Mesenteric fat pad (tissue), 1 donor: Measurements from ENCODE around the gene ZFPM1. TPM values are rescaled to one million over a fixed set of nuclear protein-coding genes. Genes with fewer than 3 reads are reported as not detected.

Experiments used
- DNase-seq: peaks from one replicate; pipeline ENCODE4 v3.0.0-alpha.2; 2020; ENCODE audit warnings: low spot score
- total RNA-seq: library from RNA; stranded (reverse); fragmentation: NEBNext Ultra II Directional; extraction: Animal tissue kit (Norgen Biotek cat#: 25700); gene quantifications from one replicate; pipeline ENCODE4 v1.2.1, GENCODE V29; 2021
- donor health status: DM: yes; HTN: yes; CAD: no.

Gene ZFPM1
- total RNA-seq, 1 donor from 2014 or later = 4.8 TPM

- no peak for DNase-seq
These were observed 19.3 kb upstream of the ZFPM1 start for GRCh38 chr16:88433632-88434352.

GRCh38 chr16:88434353-88434690, 18.8 kb upstream of the ZFPM1 start:
- no peak for DNase-seq

GRCh38 chr16:88434746-88435145, 18.3 kb upstream of the ZFPM1 start:
- DNase-seq = no peak

DNA sequence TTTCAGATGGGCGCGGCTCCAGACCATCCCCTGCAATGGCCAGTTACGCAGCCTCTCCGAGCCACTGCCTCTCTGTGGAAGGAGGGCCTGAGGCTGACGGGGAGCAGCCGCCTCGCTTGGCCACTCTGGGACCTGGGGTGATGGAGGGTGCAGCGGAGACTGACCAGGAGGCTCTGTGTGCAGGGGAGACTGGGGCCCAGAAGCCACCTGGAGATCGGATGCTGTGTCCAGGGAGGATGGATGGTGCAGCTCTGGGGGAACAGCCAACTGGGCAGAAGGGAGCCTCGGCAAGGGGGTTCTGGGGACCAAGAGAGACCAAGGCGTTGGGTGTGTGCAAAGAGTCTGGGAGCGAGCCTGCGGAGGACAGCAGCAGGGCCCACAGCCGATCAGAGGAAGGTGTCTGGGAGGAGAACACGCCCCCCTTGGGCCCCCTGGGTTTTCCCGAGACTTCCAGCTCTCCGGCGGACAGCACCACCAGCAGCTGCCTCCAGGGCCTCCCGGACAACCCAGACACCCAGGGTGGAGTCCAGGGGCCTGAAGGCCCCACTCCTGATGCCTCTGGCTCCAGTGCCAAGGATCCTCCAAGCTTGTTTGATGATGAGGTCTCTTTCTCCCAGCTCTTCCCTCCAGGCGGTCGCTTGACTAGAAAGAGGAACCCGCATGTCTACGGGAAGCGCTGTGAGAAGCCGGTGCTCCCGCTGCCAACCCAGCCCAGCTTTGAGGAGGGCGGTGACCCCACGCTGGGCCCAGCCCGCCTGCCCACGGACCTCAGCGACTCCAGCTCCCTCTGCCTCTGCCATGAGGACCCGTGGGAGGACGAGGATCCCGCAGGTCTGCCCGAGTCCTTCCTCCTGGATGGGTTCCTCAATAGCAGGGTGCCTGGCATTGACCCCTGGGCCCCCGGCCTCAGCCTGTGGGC, 17.4 kb upstream of the ZFPM1 start:
- no peak for DNase-seq

- DNase-seq = no peak
These were observed 16.3 kb upstream of the ZFPM1 start for GRCh38 chr16:88436796-88437195.

- no peak for DNase-seq
These were observed 15.6 kb upstream of the ZFPM1 start for GRCh38 chr16:88437367-88437964.

- no peak for DNase-seq
These were observed 14.8 kb upstream of the ZFPM1 start for GRCh38 chr16:88438084-88438870.

- DNase-seq = no peak
These were observed 14.1 kb upstream of the ZFPM1 start for GRCh38 chr16:88439016-88439415.

DNA sequence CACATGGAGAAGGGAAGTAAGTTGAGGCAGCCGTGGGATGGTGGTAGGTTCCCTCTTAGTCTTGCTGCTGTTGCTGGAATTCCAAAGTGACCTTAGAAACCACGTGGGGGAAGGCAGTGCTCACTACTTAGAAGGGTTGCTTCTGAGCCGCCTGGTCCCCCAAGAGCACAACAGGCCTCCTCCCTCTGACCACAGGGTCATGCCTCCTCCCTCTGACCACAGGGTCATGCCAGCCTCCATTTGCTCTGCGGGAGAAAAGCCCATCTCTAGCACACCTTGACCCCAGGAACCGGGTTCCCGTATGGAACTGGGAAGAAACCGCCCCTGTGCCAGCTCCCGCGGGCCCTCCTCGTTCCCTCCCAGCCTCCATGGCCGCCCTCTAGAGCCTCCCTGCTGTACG, 13.4 kb upstream of the ZFPM1 start:
- no peak for DNase-seq

- no peak for DNase-seq
These were observed 13.0 kb upstream of the ZFPM1 start for GRCh38 chr16:88440111-88440510.

- DNase-seq = no peak
These were observed 12.2 kb upstream of the ZFPM1 start for GRCh38 chr16:88440686-88441405.

DNA sequence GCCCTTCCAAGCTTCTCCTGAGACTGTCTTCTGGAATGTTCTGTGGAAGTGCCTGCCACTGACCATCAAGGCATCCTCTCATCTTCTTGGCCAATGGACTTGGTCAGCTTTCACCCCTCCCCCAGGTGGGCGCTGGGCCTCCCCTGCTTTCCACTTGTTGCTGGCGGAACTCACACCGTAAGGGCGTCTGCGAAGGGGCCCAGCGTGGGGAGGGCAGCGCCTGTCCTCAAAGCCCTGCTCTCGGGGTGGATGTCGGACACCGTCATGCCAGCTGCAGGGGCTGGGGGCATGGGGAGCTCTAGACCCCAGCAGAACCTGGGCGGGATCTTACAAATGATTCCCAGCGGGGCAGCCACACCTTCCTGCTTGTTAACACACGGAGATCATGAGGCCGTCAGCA, 11.6 kb upstream of the ZFPM1 start:
- DNase-seq = no peak

DNA sequence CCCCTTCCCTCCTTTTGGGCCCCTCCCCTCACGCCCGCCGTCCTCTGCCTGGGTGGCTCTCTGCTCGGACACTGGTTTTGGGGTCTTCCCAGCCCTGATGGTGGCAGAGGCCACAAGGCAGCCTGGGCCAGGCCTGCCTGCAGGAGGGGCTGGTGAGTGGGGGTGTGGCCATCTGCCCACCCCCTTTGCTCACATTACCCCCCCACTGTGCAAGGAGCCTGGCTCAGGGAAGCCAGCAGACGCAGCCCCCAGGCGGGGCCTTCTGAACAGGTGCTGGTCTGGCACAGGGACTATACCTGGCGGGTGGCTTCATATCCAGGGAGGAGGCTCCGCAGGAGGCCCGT, 10.7 kb upstream of the ZFPM1 start:
- no peak for DNase-seq

- no peak for DNase-seq
These were observed 10.1 kb upstream of the ZFPM1 start for GRCh38 chr16:88442727-88443576.

DNA sequence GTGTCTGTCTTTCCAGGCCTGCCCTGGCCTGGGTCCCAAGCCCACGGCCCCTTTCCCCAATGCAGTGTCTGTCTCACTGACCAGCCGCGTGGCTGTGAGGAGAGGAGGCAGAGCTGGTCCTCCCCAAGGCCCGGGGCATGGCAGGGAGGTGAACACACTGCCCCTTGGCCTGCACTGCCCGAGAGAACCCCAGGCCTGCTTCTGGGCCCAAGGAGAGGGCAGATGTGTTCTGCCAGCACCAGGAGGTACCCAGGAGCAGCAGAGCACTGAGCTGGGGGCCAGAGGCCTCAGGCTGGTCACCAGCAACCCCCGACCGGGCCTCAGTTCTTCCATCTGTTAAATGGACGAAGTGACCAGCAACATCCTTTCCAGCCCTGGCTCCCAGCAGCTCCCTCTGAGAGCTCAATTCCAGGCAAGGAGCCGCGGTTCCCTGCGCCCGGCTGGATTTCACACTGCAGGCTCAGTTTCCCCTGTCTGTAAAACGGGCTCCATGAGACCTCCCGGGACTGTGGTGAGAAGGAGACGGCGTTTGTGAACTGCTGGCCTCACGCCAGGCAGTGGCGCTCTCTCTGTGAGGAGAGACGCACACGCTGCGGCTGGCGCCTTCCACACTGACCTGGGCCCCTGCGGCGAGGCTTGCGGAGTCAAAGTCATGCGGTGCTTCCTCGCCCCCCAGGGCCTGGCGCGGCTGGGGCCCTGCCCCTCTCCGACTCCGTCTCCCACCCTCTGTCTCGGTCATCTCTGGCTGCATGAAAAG, 8.1 kb upstream of the ZFPM1 start:
- no peak for DNase-seq

DNA sequence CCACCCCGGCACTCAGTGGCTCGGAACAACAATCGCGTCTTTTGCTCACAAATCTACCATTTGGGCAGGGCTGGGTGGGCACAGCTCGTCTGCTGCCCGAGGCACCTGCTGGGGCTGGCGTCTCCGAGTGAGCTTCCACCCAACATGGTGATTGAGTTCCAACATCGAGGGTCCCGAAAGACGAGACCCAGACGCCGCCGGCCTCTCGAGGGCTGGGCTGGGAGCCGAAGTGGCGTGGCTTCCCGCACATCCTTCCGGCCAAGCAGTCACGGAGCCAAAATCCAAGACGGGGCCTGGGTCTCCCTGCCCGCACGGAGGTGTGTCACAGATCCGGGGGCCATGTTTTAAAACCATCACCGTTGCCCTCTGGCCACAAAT, 7.5 kb upstream of the ZFPM1 start:
- no peak for DNase-seq

GRCh38 chr16:88446061-88446460, 7.0 kb upstream of the ZFPM1 start:
- DNase-seq = no peak

DNA sequence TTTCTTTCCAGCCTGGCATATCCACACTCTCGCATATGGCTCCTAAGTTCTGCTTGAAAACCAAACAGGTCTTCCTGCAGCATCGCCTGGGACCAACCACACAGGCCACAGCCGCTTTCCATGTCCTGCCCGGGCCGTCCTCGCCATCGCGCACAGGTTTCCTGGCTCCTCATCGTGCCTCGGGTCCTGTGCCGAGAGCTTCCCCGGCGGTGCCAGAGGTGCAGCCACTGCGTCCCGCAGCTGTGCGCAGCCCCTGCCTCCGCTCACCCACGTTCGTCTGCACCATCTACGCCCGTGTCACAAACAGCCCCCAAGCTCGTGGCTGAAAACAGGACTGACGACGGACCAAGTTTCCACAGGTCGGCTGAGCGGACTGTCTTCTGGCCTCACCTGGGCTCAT, 6.3 kb upstream of the ZFPM1 start:
- DNase-seq = no peak

DNA sequence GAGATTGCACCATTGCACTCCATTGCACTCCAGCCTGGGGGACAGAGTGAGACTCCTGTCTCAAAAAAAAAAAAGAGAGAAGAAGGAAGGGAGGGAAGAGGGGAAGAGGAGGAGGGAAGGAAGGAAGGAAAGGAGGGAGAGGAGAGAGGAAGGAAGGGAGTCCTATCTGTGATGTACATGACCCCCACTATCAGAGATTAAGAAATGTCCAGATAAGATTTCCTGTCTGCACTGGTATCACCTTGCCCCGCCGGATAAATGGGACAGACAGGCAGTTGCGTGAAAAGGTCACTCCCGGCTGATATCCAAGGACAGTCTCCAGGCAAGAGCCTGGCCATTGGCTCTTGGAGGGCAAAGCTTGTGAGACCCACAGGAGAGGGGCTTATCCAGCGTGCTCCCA, 5.2 kb upstream of the ZFPM1 start:
- no peak for DNase-seq
